NCI-H1092 (cell line): Measurements from ENCODE around the gene MYL6.
"Not testable (repeated sequence)": the region's sequence is repeated elsewhere in the genome, so short reads cannot be mapped to it uniquely, and the experiment has no call there.

Source experiments
- DNase-seq: peaks from one replicate; lab custom pipeline; 2025; lab: John Stamatoyannopoulos, UW

MYL6 gene

GRCh38 chr12:56189918-56190694 lies 31.9 kb downstream of the MYL6 start:
- peak; percentile 79 for DNase-seq

DNA sequence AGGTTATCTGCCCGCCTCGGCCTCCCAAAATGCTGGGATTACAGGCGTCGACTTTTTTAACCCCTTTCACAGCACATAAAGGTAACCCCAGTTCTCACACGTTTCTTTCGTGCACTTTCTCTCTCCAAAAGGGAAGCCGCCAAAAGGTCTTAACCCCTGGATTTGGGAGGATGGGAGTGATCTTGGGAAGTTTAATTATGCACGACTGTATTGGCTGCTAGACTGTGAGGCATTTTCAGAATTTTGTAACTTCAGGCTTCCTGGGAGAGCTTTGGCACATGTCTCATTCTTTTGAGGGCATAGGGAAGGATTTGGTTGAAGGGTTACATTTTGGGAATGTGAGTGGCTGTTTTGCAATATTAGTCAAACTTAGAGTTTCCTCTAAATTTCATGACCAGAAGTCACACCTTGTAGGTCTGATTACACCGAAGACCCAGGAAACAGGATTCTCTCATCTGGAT lies 32.6 kb downstream of the MYL6 start:
- DNase-seq, result no peak

DNA sequence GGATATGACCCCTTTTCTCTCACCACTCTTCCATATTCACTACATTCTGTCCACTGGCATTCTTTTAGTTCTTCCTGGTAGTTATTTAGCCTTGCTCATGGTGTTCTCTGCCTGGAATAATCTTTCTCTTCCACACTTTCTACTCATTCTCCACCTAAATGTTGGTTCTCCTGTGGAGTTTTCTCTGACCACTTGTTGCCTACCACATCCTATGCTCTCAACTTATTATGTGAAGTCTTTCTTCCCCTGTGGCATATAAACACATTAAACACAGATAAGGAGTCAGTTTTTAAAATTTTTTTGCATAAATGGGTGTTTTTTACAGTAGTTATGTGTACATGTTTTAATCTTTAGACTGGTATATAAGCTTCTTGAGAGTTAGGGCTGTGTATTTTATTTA lies 34.4 kb downstream of the MYL6 start:
- DNase-seq, result no peak

DNA sequence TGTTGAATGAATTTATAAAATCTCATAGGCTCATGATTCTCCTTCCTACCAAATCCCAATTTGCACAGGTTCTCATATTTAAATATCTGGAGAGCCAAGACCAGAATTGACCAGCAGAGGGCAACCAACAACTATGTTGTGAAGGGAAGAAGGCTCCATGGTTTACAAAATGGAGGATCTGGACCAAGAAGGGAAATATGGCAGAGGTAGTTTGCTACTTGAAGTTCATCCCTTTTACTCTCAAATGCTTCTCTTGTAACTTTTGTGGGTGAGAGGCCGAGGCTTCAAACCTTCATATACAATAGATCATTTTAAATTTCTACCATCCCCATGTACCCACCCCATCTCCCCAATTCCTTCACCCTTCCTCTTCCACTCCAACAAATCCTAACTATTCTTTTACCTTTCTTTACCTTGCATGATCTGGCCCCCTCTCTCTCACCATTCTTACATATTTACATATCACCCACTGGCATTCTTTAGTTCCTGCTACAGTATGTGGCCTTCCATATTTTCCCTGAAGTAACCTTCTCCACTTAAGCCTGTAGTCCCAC lies 34.9 kb downstream of the MYL6 start:
- DNase-seq, result peak; percentile 83

GRCh38 chr12:56196818-56197550 lies 38.8 kb downstream of the MYL6 start:
- DNase-seq, result not testable (repeated sequence)

DNA sequence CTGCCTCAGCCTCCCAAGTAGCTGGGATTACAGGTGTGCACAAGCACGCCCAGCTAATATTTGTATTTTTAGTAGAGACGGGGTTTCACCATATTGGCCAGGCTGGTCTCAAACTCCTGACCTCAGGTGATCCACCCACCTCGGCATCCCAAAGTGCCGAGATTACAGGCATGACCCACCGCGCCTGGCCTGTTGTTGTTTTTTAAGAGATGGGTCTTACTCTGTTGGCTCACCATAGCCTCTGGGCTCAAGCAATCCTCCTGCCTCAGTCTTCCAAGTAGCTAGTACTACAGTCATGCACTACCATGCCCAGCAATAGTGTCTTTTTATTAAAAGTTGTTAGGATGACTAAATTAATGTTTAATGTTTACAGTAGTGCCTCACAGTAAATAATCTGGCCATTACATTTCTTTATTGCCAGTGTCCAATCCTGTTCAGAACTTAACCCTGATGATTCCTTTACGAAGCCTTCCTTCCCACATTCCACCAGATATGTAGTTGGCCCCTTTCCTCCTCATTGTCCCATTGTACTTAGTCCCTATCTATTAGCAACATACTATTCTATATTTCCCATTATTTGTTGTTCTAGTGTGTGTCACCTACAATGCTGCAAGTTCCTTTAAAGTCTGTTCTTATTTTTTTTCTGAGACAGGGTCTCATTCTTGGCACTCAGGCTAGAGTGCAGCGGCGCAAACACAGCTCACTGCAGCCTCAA lies 39.9 kb downstream of the MYL6 start:
- no peak for DNase-seq

DNA sequence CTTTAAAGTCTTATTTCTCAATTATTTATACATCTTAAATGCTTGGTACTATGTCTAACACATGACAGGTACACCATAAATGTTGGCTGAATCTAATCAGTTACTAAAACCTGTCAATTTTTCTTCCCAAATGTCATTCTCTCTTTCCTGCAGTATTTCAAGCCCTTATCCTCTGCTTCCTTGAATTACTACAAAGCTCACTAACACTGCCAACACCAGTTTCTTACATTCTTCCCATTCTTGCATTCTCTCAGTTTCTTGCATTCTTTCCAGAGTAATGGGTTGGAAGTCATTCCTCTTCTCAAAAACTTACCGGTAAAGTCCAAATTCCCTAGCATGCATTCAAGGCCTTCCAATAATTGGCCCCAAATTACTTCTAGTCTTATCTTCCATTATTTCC lies 40.7 kb downstream of the MYL6 start:
- DNase-seq, result no peak

GRCh38 chr12:56202366-56202765 lies 44.2 kb downstream of the MYL6 start:
- DNase-seq, result no peak

- DNase-seq, result no peak
Observed at GRCh38 chr12:56202838-56203237, 44.7 kb downstream of the MYL6 start.

DNA sequence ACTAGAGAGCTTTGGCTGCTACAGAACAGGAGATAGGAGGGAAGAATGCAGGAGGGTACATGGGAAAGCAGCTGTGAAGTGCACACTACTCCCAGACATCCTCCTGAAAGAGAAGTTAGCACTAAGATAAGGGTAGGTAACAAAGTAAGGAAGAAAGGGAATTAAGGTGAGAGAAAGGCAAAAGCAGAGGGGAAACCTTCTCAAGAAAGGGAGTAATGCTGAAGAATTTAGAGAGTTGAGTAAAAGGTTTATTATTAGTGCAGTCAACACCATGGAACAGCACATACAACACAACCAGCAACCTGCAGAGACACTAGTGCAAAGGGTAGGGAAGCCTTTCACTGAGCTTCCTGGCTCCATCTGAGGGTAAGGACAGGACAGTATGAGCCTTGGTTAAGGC lies 46.1 kb downstream of the MYL6 start:
- no peak for DNase-seq

DNA sequence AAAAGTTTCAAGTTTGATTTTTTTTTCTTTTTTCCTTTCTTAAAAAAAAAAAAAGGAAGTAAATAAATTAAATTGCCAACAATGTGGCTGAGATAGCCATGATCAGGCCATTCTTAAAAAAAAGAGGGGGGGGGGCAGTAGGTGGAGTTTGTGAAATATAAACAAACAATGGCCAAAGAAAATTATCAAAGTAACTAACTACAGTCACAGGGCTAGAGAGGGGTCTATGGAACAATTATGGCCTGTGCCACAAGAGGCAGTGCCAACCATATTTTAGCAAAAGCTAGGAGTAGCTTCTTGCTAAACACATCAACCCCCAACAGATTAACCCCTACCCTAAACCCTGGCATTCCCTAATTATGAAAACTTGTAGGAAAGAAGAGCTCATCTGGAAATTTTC lies 47.3 kb downstream of the MYL6 start:
- no peak for DNase-seq

DNA sequence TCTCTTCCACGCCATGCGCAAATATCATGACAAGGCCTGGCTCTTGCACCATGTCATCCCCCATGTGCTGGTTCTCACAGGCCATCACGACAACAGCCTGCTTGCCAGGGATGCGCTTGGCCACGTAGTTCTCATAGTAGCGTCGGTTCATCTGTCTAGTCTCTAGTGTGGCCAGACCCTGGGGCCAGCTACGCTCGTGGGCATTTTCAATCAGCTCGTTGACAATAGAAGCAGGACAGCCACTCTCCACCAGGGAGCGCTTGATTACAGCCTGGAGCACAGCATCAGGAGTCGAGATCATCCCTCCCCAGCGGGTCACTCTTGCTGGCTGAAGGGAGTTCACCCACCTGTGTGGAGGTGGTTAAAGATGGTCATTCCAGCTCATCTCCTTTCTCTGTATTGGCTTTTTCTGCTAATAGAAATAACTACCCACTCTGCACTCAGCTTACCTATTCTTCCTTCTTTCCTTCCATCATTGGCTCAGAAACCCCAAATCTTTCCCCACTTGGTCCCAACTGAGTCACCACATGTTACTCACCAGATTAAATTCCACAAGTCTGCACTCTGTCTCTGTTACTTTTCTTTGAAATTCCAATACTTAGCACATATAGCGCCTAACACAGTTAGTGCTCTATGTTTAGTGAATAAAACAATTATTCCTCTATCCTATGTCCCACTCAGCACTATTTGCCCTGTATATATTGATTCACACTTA lies 48.5 kb downstream of the MYL6 start:
- no peak for DNase-seq

- no peak for DNase-seq
Observed at GRCh38 chr12:56208006-56208405, 49.8 kb downstream of the MYL6 start.
